Fibroblast of mammary gland (primary cell): ENCODE results near the gene RBM12.

Source experiments
- DNase-seq: peaks from one replicate; pipeline ENCODE4 v3.0.0-alpha.2; 2010; ENCODE audit warnings: low read depth
- H3K4me3 ChIP-seq: 2 replicates; pipeline ENCODE4 v1.5.1; 2011; ENCODE audit warnings: low read depth, mild to moderate bottlenecking, low read length, moderate library complexity; ENCODE audit not compliant: control insufficient read depth
- TF ChIP-seq, protein P1 (sequence below): conservative IDR thresholded peaks from 2 replicates; pipeline ENCODE4 v1.5.1; 2011; ENCODE audit warnings: low read depth, low read length, inconsistent platforms; ENCODE audit not compliant: control insufficient read depth, insufficient read depth

RBM12 gene

DNA sequence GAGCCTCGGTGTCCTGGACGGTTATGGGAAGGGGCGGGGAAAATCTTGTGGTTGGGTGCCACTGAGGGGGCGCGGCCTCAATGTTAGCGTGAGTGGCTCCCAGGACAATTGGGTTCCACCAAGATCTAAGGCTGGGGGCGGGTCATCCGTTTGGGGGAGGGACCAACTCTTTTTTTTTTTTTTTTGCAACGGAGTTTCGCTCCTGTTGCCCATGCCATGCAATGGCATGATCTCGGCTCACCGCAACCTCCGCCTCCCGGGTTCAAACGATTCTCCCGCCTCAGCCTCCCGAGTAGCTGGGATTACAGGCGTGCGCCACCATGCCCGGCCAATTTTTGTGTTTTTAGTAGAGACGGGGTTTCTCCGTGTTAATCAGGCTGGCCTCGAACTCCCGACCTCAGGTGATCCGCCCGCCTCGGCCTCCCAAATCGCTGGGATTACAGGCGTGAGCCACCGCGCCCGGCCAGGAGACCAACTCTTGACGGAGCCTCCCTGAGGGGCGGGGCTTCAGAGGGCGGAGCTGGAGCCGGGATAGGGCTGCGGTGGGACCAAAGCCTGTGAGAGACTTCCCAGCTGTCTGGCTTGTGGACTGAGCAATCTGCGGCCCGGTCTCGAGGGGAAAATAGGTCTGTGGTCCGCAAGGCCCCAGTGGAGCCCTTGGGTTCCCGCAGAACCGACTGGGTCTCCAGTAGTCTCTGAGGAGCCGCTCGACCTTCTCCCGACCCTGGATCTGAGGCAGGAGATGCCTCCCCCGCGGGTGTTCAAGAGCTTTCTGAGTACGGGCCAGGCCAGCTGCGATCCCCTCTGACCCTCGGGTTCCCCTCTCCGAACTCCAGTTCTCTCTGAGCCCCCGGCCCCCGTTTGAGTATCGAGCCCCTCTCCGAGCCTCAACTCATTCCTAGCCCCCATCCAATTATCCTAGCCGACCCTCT is 48.0 kb downstream of the RBM12 start:
- H3K4me3 ChIP-seq: peak overlapping the region; percentile 59
- TF ChIP-seq, protein P1, sequence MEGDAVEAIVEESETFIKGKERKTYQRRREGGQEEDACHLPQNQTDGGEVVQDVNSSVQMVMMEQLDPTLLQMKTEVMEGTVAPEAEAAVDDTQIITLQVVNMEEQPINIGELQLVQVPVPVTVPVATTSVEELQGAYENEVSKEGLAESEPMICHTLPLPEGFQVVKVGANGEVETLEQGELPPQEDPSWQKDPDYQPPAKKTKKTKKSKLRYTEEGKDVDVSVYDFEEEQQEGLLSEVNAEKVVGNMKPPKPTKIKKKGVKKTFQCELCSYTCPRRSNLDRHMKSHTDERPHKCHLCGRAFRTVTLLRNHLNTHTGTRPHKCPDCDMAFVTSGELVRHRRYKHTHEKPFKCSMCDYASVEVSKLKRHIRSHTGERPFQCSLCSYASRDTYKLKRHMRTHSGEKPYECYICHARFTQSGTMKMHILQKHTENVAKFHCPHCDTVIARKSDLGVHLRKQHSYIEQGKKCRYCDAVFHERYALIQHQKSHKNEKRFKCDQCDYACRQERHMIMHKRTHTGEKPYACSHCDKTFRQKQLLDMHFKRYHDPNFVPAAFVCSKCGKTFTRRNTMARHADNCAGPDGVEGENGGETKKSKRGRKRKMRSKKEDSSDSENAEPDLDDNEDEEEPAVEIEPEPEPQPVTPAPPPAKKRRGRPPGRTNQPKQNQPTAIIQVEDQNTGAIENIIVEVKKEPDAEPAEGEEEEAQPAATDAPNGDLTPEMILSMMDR: no peak

DNA sequence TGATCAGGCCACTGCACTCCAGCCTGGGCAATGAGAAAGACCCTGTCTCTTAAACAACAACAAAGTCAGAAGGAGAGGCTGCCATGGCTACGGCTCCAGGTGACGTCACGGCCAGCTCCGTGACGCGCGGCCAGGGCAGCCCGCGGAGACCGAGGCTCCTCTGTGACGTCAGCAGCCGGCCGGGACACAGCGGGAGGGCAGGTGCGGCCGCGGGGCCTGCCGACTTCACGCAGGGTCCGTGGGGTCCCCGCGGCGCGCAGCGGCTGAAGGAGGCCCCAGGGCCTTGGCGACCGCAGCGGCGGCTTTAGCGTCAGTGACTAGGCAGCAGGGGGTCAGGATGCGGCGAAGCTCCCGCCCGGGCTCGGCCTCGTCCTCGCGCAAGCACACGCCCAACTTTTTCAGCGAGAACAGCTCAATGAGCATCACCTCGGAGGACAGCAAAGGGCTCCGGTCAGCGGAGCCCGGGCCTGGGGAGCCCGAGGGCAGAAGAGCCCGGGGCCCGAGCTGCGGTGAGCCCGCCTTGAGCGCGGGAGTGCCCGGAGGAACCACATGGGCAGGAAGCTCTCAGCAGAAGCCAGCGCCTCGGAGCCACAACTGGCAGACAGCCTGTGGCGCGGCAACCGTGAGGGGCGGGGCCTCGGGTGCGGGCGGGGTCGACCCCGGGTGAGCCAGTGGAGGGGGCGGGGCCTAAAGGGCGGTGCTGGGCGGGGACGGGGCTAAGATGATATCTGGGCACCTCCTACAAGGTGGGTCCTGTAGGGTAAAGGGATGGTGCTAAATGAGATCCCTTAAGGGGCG is 48.8 kb downstream of the RBM12 start, which contains the start of gene SPAG4:
TSS of gene SPAG4 (plus strand) at position 163 of the 798 bp plus-strand sequence. CDS start at position 338, 175 bp downstream.
- H3K4me3 ChIP-seq: peak within 1 kb of the TSS; percentile 59
- TF ChIP-seq, protein P1: no peak
- peak; percentile 76 for DNase-seq

More for the DNA sequence above, 48.0 kb downstream of the RBM12 start:
- peak; percentile 99 for DNase-seq

- no peak for DNase-seq
- no peak overlapping the region for H3K4me3 ChIP-seq
- TF ChIP-seq, protein P1: no peak
These were observed 53.2 kb downstream of the RBM12 start for GRCh38 chr20:35611482-35611881.

DNA sequence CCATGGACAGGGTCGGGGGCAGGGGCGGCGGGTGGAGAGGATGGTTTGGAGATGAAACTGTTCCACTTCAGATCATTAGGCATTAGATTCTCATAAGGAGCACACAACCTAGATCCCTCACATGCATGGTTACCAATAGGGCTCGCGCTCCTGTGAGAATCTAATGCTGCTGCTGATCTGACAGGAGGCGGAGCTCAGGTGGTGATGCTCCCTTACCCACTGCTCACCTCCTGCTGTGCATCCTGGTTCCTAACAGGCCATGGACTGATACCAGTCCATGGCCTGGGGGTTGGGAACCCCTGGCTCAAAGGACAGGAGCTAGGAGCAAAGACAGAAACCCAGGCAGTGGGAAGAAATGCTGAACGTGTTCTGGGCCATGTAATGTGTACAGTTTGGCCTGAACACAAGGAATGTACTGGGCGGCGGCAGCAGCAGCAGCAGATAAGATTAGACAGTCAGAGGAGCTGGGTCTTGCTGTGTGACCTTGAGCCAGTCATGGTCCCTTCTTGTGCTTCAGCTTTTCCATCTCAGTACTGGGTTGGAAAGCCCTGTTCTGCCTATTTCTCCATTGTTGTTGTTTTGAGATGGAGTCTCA is 53.8 kb downstream of the RBM12 start:
- DNase-seq: no peak

DNA sequence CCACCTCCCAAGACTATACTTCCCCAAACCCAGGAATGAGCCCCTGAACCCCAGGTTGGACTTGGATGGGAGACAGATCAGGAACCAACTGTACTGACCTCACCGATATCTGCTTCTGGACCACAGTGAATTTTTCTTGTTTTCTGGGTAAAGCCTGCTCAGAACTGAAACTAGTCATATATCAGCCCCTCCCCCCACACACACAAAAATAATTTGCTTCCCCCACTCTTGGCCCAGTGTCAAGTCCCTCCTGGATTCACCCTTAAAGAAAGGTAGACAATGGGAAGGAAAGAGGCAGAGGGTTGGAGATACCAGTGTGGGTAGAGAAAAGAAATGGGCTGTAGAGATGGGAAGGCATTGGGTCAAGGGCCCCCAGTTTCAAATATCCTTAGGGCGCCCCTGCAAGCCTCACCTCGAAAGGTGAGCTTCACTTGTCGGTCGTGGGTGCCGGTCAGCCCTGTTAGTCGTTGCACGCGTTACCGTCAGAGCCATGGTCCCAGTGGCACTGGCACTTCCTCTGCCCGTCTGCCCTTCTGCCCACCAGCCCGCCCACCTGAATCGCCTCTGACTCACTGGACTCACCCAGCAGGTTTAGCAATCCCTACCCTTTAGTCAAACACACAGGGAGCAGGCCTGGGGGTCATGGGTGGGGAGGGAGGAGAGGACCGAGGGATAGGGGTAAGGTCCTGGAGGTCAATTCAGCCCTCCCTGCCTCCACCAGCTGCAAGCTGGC is 57.5 kb downstream of the RBM12 start:
- TF ChIP-seq, protein P1: no peak
- DNase-seq: no peak
- H3K4me3 ChIP-seq: no peak overlapping the region

More for the DNA sequence above, 53.8 kb downstream of the RBM12 start:
- TF ChIP-seq, protein P1: no peak
- H3K4me3 ChIP-seq: no peak overlapping the region

DNA sequence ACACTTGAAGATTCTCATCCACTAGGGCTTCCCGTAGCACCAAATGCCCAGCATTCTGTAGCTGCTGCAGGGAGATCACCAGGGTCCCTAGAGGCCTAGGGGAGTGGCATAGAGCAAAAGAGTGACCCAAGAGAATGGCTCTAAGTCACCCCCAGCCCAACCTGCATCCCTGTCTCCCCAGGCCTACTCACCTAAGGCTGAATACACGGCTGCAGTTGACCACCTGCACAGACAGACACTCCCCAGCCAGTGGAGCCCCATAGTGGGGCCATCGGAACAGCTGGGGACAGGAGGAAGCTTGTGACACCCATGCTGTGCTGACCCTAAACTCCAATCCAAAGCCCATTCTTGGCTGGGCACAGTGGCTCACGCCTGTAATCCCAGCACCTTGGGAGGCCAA is 58.6 kb downstream of the RBM12 start:
- no peak overlapping the region for H3K4me3 ChIP-seq
- TF ChIP-seq, protein P1: no peak
- DNase-seq: no peak
